ENCODE data around the gene C2CD4C. TPM values are rescaled to one million over a fixed set of nuclear protein-coding genes. Genes with fewer than 3 reads are reported as not detected.

C2CD4C gene
- total RNA-seq, 1 experiment from 2014 or later, result 13.6 TPM

- no peak overlapping the region for H3K27ac ChIP-seq (ENCODE audit: low read length)
- ATAC-seq (no peak), DNase-seq (ENCODE audit: low read depth, low spot score) (no peak)
- in situ Hi-C loops (cut with HindIII; ENCODE audit: low pct_unique_long_range_greater_than_20kb, low sequenced_read_pairs), result no loop called here
- no peak overlapping the region for H3K4me3 ChIP-seq (ENCODE audit: low read depth in 2 of 2, low read length in 2 of 2)
- H3K4me1 ChIP-seq (ENCODE audit: control insufficient read depth, insufficient read depth, low read length), result no peaks in the 10 kb centered on the region
- H3K27me3 ChIP-seq (ENCODE audit: control insufficient read depth, insufficient read depth, low read length), result no peaks in the 10 kb centered on the region
- TF ChIP-seq, protein P1, sequence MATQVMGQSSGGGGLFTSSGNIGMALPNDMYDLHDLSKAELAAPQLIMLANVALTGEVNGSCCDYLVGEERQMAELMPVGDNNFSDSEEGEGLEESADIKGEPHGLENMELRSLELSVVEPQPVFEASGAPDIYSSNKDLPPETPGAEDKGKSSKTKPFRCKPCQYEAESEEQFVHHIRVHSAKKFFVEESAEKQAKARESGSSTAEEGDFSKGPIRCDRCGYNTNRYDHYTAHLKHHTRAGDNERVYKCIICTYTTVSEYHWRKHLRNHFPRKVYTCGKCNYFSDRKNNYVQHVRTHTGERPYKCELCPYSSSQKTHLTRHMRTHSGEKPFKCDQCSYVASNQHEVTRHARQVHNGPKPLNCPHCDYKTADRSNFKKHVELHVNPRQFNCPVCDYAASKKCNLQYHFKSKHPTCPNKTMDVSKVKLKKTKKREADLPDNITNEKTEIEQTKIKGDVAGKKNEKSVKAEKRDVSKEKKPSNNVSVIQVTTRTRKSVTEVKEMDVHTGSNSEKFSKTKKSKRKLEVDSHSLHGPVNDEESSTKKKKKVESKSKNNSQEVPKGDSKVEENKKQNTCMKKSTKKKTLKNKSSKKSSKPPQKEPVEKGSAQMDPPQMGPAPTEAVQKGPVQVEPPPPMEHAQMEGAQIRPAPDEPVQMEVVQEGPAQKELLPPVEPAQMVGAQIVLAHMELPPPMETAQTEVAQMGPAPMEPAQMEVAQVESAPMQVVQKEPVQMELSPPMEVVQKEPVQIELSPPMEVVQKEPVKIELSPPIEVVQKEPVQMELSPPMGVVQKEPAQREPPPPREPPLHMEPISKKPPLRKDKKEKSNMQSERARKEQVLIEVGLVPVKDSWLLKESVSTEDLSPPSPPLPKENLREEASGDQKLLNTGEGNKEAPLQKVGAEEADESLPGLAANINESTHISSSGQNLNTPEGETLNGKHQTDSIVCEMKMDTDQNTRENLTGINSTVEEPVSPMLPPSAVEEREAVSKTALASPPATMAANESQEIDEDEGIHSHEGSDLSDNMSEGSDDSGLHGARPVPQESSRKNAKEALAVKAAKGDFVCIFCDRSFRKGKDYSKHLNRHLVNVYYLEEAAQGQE (IDR thresholded peaks at IDR 0.05; ENCODE audit: insufficient read depth in 1 of 2, low read depth in 2 of 2, low read length in 1 of 2), result no peak
- no peak for TF ChIP-seq POLR2AphosphoS5 (IDR thresholded peaks at IDR 0.05; ENCODE audit: low read depth, low read length)
- no peak for TF ChIP-seq SIN3A (IDR thresholded peaks at IDR 0.05; ENCODE audit: borderline replicate concordance, insufficient read depth, low read depth, low read length)
- no peak for TF ChIP-seq TCF7L2 (IDR thresholded peaks at IDR 0.05; ENCODE audit: low read depth, low read length)
- TF ChIP-seq CTCF (IDR thresholded peaks at IDR 0.05), result no peak
- no peaks in the 10 kb centered on the region for H3K36me3 ChIP-seq (ENCODE audit: control insufficient read depth, insufficient read depth, low read length)
- H3K9me3 ChIP-seq (ENCODE audit: control insufficient read depth, insufficient read depth, low read depth, low read length), result no peaks in the 10 kb centered on the region
- intact Hi-C loops (cut with micrococcal nuclease; ENCODE audit: unreplicated experiment), result no loop called here
- no TSS peak for BruUV-seq (replicated peaks)
- CTCF ChIA-PET, result no interaction called here
- POLR2A ChIA-PET, result no interaction called here
These were observed 9.6 kb downstream of the C2CD4C start for GRCh38 chr19:399370-399769.

DNA sequence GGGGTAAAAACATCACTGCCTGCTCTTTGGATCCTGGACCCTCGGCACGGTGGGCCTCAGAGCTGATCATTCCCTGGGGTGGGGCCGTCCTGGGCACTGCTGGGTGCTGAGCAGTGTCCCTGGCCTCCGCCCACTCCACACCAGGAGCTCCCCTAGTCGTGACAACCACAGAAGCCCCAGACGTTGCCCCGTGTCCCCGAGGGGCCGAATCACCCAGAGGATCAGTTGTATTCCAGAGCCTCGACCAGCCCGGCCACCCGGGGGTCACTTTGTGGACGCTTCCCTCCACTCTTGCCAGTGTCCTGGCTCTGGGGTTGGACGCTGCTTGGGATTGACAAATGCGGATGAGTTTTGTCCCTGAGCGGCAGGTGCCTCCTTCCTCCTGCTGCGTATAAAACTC is 10.2 kb downstream of the C2CD4C start:
- DNase-seq (ENCODE audit: low read depth, low spot score) (no peak), ATAC-seq (no peak)
- in situ Hi-C loops (cut with HindIII; ENCODE audit: low pct_unique_long_range_greater_than_20kb, low sequenced_read_pairs) (no loop called here), intact Hi-C loops (cut with micrococcal nuclease; ENCODE audit: unreplicated experiment) (no loop called here)
- no TSS peak for BruUV-seq (replicated peaks)
- TF ChIP-seq CTCF (IDR thresholded peaks at IDR 0.05) (no peak), POLR2AphosphoS5 (IDR thresholded peaks at IDR 0.05; ENCODE audit: low read depth, low read length) (no peak), TCF7L2 (IDR thresholded peaks at IDR 0.05; ENCODE audit: low read depth, low read length) (no peak), SIN3A (IDR thresholded peaks at IDR 0.05; ENCODE audit: borderline replicate concordance, insufficient read depth, low read depth, low read length) (no peak)
- TF ChIP-seq, protein P1 (IDR thresholded peaks at IDR 0.05; ENCODE audit: insufficient read depth in 1 of 2, low read depth in 2 of 2, low read length in 1 of 2), result no peak
- POLR2A ChIA-PET, result no interaction called here
- Histone ChIP-seq H3K36me3 (ENCODE audit: control insufficient read depth, insufficient read depth, low read length) (no peaks in the 10 kb centered on the region), H3K9me3 (ENCODE audit: control insufficient read depth, insufficient read depth, low read depth, low read length) (no peaks in the 10 kb centered on the region), H3K4me3 (ENCODE audit: low read depth in 2 of 2, low read length in 2 of 2) (no peak overlapping the region), H3K27ac (ENCODE audit: low read length) (no peak overlapping the region), H3K27me3 (ENCODE audit: control insufficient read depth, insufficient read depth, low read length) (no peaks in the 10 kb centered on the region), H3K4me1 (ENCODE audit: control insufficient read depth, insufficient read depth, low read length) (no peaks in the 10 kb centered on the region)
- CTCF ChIA-PET, result no interaction called here
